GM19193 (cell line): ENCODE measurements around the gene TMEM115.

Experiments used
- POLR2A ChIP-seq: IDR thresholded peaks from 4 replicates; pipeline ENCODE4 v1.6.1; 2011; ENCODE audit not compliant: insufficient read depth, insufficient read length; ENCODE audit errors: extremely low read depth

TMEM115 gene

GRCh38 chr3:50334339-50335075 is 24.8 kb downstream of the TMEM115 start:
- no peak for TF ChIP-seq POLR2A

- TF ChIP-seq POLR2A = no peak
These were observed 25.5 kb downstream of the TMEM115 start for GRCh38 chr3:50333744-50334328.

GRCh38 chr3:50331364-50331907 is 27.9 kb downstream of the TMEM115 start:
- no peak for TF ChIP-seq POLR2A

GRCh38 chr3:50330330-50330729 is 29.0 kb downstream of the TMEM115 start:
- no peak for TF ChIP-seq POLR2A

GRCh38 chr3:50327943-50328691 is 31.2 kb downstream of the TMEM115 start, which contains the start of gene TUSC2:
TUSC2 (minus strand) TSS chr3:50328223; CDS start chr3:50328099, 124 bp downstream.
- peak; percentile 85 for TF ChIP-seq POLR2A

GRCh38 chr3:50327129-50327528 is 32.2 kb downstream of the TMEM115 start:
- TF ChIP-seq POLR2A = no peak

- TF ChIP-seq POLR2A = no peak
These were observed 33.2 kb downstream of the TMEM115 start for GRCh38 chr3:50326182-50326541.

- TF ChIP-seq POLR2A = no peak
These were observed 33.7 kb downstream of the TMEM115 start for GRCh38 chr3:50325497-50326181.

GRCh38 chr3:50325113-50325480 is 34.2 kb downstream of the TMEM115 start:
- no peak for TF ChIP-seq POLR2A

GRCh38 chr3:50324351-50325112 is 34.8 kb downstream of the TMEM115 start:
- TF ChIP-seq POLR2A = no peak

GRCh38 chr3:50323614-50324199 is 35.6 kb downstream of the TMEM115 start:
- TF ChIP-seq POLR2A = peak; percentile 10

GRCh38 chr3:50323092-50323600 is 36.2 kb downstream of the TMEM115 start:
- no peak for TF ChIP-seq POLR2A

GRCh38 chr3:50322386-50323091 is 36.8 kb downstream of the TMEM115 start, which contains the start of gene HYAL2:
HYAL2 (minus strand) TSS chr3:50322745; CDS start chr3:50320489, 2,256 bp downstream.
- TF ChIP-seq POLR2A = no peak
